PC-9 (cell line): Measurements from ENCODE around the gene BOLA2B.

Experiments
- CTCF ChIP-seq: fragments of 200-600 bp; sonication (generic); conservative IDR thresholded peaks from 2 replicates; pipeline ENCODE4 v1.6.1; 2017; ENCODE audit warnings: mixed run types, antibody characterized with exemption, mild to moderate bottlenecking, moderate library complexity
- EZH2 ChIP-seq: fragments of 200-600 bp; sonication (generic); IDR thresholded peaks from 2 replicates; pipeline ENCODE4 v1.8.0; 2017; ENCODE audit warnings: antibody characterized with exemption, low read depth

GRCh38 chr16:30155188-30155587 lies 38.3 kb downstream of the BOLA2B start:
- TF ChIP-seq CTCF: no peak
- TF ChIP-seq EZH2: no peak
